Measurements from ENCODE around the gene GABBR2.

Gene GABBR2

DNA sequence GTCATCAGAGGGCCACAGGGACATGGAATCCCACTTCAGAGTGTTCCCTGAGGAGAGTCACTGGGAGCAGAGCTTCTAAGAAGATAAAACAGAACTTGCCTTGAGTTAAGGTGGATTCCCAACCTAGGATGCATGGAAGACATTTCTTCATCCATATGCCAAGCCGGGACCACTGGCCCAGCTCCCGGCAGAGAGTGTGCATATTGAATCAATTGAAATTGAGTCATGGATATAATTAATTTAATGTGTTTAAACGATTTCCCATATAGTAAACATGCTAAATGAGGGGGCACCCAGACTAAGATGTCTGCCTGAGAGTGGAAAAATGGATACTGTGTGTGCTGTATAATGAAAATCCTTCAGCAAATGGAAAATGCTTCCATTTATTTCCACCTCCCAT, 258.9 kb downstream of the GABBR2 start:
- no peaks in the 10 kb centered on the region for H3K9me3 ChIP-seq (ENCODE audit: control insufficient read depth, low read length)
- H3K4me3 ChIP-seq (ENCODE audit: low read depth, low read length), result no peak overlapping the region
- no peaks in the 10 kb centered on the region for H3K27me3 ChIP-seq (ENCODE audit: control insufficient read depth, insufficient read depth, low read length)
- H3K79me2 ChIP-seq, result no peaks in the 10 kb centered on the region
- no peak overlapping the region for H2AFZ ChIP-seq
- H3K4me2 ChIP-seq (ENCODE audit: low read length), result no peak overlapping the region
- TF ChIP-seq, protein P1, sequence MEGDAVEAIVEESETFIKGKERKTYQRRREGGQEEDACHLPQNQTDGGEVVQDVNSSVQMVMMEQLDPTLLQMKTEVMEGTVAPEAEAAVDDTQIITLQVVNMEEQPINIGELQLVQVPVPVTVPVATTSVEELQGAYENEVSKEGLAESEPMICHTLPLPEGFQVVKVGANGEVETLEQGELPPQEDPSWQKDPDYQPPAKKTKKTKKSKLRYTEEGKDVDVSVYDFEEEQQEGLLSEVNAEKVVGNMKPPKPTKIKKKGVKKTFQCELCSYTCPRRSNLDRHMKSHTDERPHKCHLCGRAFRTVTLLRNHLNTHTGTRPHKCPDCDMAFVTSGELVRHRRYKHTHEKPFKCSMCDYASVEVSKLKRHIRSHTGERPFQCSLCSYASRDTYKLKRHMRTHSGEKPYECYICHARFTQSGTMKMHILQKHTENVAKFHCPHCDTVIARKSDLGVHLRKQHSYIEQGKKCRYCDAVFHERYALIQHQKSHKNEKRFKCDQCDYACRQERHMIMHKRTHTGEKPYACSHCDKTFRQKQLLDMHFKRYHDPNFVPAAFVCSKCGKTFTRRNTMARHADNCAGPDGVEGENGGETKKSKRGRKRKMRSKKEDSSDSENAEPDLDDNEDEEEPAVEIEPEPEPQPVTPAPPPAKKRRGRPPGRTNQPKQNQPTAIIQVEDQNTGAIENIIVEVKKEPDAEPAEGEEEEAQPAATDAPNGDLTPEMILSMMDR (IDR thresholded peaks at IDR 0.05), result no peak
- no peak overlapping the region for H3K9ac ChIP-seq
- no peak overlapping the region for H3K27ac ChIP-seq
- H3K36me3 ChIP-seq (ENCODE audit: control insufficient read depth, insufficient read depth, low read length), result no peaks in the 10 kb centered on the region
- H3K4me1 ChIP-seq, result no peaks in the 10 kb centered on the region

- TF ChIP-seq, protein P1 (IDR thresholded peaks at IDR 0.05), result no peak
- H3K9me3 ChIP-seq (ENCODE audit: control insufficient read depth, low read length), result no peaks in the 10 kb centered on the region
- no peaks in the 10 kb centered on the region for H3K4me1 ChIP-seq
- H3K79me2 ChIP-seq, result no peaks in the 10 kb centered on the region
- no peak overlapping the region for H3K9ac ChIP-seq
- no peak overlapping the region for H3K4me2 ChIP-seq (ENCODE audit: low read length)
- H2AFZ ChIP-seq, result no peak overlapping the region
- H3K4me3 ChIP-seq (ENCODE audit: low read depth, low read length), result no peak overlapping the region
- no peaks in the 10 kb centered on the region for H3K27me3 ChIP-seq (ENCODE audit: control insufficient read depth, insufficient read depth, low read length)
- H3K27ac ChIP-seq, result no peak overlapping the region
- no peaks in the 10 kb centered on the region for H3K36me3 ChIP-seq (ENCODE audit: control insufficient read depth, insufficient read depth, low read length)
These were observed 263.2 kb downstream of the GABBR2 start for GRCh38 chr9:98445576-98445975.

DNA sequence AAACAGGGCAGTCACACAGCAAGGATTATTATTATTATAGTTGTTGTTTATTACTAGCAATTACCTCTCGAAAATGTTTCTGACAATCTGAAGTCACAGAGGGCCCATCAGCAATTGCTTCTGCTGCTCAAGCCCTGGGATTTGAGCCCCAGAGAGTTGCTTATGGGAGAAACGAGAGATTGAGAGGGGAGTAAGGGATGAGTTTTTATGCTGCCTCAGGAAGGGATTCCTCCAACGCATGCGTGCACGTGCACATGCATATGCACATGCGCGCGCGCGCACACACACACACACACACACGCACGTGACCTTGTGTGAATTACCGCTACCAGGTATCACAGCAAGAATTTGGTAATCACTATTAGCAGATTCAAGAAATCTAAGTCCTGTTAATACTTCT, 264.1 kb downstream of the GABBR2 start:
- TF ChIP-seq, protein P1 (IDR thresholded peaks at IDR 0.05), result no peak
- H3K4me1 ChIP-seq, result no peaks in the 10 kb centered on the region
- H3K4me2 ChIP-seq (ENCODE audit: low read length), result no peak overlapping the region
- H3K27ac ChIP-seq, result no peak overlapping the region
- no peaks in the 10 kb centered on the region for H3K27me3 ChIP-seq (ENCODE audit: control insufficient read depth, insufficient read depth, low read length)
- H3K4me3 ChIP-seq (ENCODE audit: low read depth, low read length), result no peak overlapping the region
- H2AFZ ChIP-seq, result no peak overlapping the region
- H3K9me3 ChIP-seq (ENCODE audit: control insufficient read depth, low read length), result no peaks in the 10 kb centered on the region
- no peak overlapping the region for H3K9ac ChIP-seq
- H3K79me2 ChIP-seq, result no peaks in the 10 kb centered on the region
- no peaks in the 10 kb centered on the region for H3K36me3 ChIP-seq (ENCODE audit: control insufficient read depth, insufficient read depth, low read length)

DNA sequence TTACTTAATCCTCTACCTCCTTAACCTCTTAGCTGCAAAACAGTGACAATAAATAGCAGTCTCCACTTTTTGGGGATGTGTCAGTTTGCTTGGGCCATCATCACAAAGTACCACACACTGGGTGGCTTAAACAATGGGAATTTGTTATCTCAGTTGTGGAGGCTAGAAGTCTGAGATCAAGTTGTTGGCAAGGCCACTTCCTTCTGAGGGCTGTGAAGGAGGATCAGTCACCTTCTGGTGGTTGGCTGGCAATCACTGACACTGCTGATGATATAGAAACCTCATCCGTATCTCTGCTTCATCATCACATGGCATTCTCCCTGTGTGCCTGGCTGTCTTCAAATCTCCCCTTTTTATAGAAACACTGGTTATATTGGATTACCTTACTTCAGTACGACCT, 266.2 kb downstream of the GABBR2 start:
- Histone ChIP-seq H3K4me1 (no peaks in the 10 kb centered on the region), H3K9ac (no peak overlapping the region), H3K27me3 (ENCODE audit: control insufficient read depth, insufficient read depth, low read length) (no peaks in the 10 kb centered on the region), H3K79me2 (no peaks in the 10 kb centered on the region), H3K36me3 (ENCODE audit: control insufficient read depth, insufficient read depth, low read length) (no peaks in the 10 kb centered on the region), H3K4me3 (ENCODE audit: low read depth, low read length) (no peak overlapping the region), H2AFZ (no peak overlapping the region), H3K4me2 (ENCODE audit: low read length) (no peak overlapping the region), H3K9me3 (ENCODE audit: control insufficient read depth, low read length) (no peaks in the 10 kb centered on the region), H3K27ac (no peak overlapping the region)
- TF ChIP-seq, protein P1 (IDR thresholded peaks at IDR 0.05), result no peak

DNA sequence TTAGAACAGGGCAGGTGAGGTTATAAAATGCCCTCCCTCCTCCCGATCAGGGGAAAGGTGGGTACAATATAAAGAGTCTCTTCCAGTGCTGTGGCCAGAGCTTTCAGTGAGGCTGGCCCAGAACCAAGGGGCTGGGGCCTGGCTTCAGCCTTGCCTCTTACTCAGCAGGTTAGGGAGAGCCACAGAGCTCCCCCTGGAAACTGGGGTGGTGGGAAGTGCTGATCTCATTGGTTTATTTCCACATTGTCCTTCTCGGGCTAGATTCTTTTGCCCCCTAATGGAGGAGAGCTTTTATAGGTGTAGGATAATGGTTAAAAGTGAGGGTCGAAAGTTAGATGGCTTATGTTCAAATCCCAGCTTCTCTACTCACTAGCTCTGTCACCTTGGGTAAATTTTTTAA, 266.6 kb downstream of the GABBR2 start:
- no peak overlapping the region for H3K27ac ChIP-seq
- no peaks in the 10 kb centered on the region for H3K36me3 ChIP-seq (ENCODE audit: control insufficient read depth, insufficient read depth, low read length)
- H3K9me3 ChIP-seq (ENCODE audit: control insufficient read depth, low read length), result no peaks in the 10 kb centered on the region
- no peaks in the 10 kb centered on the region for H3K27me3 ChIP-seq (ENCODE audit: control insufficient read depth, insufficient read depth, low read length)
- no peaks in the 10 kb centered on the region for H3K79me2 ChIP-seq
- H3K4me2 ChIP-seq (ENCODE audit: low read length), result no peak overlapping the region
- no peak overlapping the region for H3K9ac ChIP-seq
- no peaks in the 10 kb centered on the region for H3K4me1 ChIP-seq
- no peak overlapping the region for H3K4me3 ChIP-seq (ENCODE audit: low read depth, low read length)
- no peak overlapping the region for H2AFZ ChIP-seq
- TF ChIP-seq, protein P1 (IDR thresholded peaks at IDR 0.05), result no peak
